ENCODE results near the gene GIT2.

The GIT2 gene

GRCh38 chr12:109968032-109968420 lies 28.1 kb downstream of the GIT2 start:
- no peak for DNase-seq

GRCh38 chr12:109967383-109968031 lies 28.7 kb downstream of the GIT2 start:
- DNase-seq, result no peak

- DNase-seq, result no peak
Measured at GRCh38 chr12:109966546-109966945, 29.6 kb downstream of the GIT2 start.

GRCh38 chr12:109963743-109964429 lies 32.3 kb downstream of the GIT2 start:
- DNase-seq, result no peak

- DNase-seq, result no peak
Measured at GRCh38 chr12:109963330-109963729, 32.8 kb downstream of the GIT2 start.

GRCh38 chr12:109962398-109962797 lies 33.8 kb downstream of the GIT2 start:
- DNase-seq, result no peak

- no peak for DNase-seq
Measured at GRCh38 chr12:109961612-109962011, 34.6 kb downstream of the GIT2 start.

GRCh38 chr12:109961201-109961600 lies 35.0 kb downstream of the GIT2 start:
- no peak for DNase-seq

GRCh38 chr12:109959411-109960093 lies 36.6 kb downstream of the GIT2 start:
- DNase-seq, result no peak

GRCh38 chr12:109958374-109958773 lies 37.8 kb downstream of the GIT2 start:
- DNase-seq, result no peak

- no peak for DNase-seq
Measured at GRCh38 chr12:109953656-109954055, 42.5 kb downstream of the GIT2 start.

GRCh38 chr12:109952873-109953272 lies 43.3 kb downstream of the GIT2 start:
- DNase-seq, result no peak

- no peak for DNase-seq
Measured at GRCh38 chr12:109952160-109952858, 43.9 kb downstream of the GIT2 start.

GRCh38 chr12:109951751-109952150 lies 44.4 kb downstream of the GIT2 start:
- peak; percentile 79 for DNase-seq

GRCh38 chr12:109951136-109951535 lies 45.0 kb downstream of the GIT2 start:
- peak; percentile 93 for DNase-seq

GRCh38 chr12:109950625-109951024 lies 45.5 kb downstream of the GIT2 start:
- no peak for DNase-seq

GRCh38 chr12:109949089-109949488 lies 47.1 kb downstream of the GIT2 start:
- DNase-seq, result peak; percentile 65

GRCh38 chr12:109948368-109948767 lies 47.8 kb downstream of the GIT2 start:
- no peak for DNase-seq

- DNase-seq, result peak; percentile 82
Measured at GRCh38 chr12:109947521-109947920, 48.6 kb downstream of the GIT2 start.

- DNase-seq, result no peak
Measured at GRCh38 chr12:109946913-109947312, 49.3 kb downstream of the GIT2 start.

GRCh38 chr12:109946505-109946904 lies 49.7 kb downstream of the GIT2 start:
- DNase-seq, result peak; percentile 69

- no peak for DNase-seq
Measured at GRCh38 chr12:109944561-109945359, 51.4 kb downstream of the GIT2 start.

GRCh38 chr12:109943811-109944210 lies 52.4 kb downstream of the GIT2 start:
- no peak for DNase-seq

Data from fibroblast of skin of right quadriceps (primary cell).